Kidney (tissue), 14 donors: ENCODE results near the gene GPER1. TPM values are rescaled to one million over a fixed set of nuclear protein-coding genes. Genes with fewer than 3 reads are reported as not detected.
A peak's percentile ranks its signal among the peaks of the same experiment; 100 is the strongest.

Experiments
- DNase-seq, 5 donors: peaks; one replicate each; pipeline ENCODE4 v3.0.0-alpha.2; 2013 to 2020
- FAIRE-seq: peaks from 2 replicates; lab custom pipeline; 2012; peaks lifted over from hg19 to GRCh38; lab: Jason Lieb, UNC
- H3K27ac ChIP-seq, 2 donors: one replicate each; pipeline ENCODE4 v1.7.0; 2013; ENCODE audit warnings: low read depth in 2 of 2, low read length in 2 of 2, inconsistent platforms in 1 of 2
- H3K27me3 ChIP-seq: one replicate; pipeline ENCODE4 v1.7.1; 2013; ENCODE audit warnings: low read length, inconsistent platforms; ENCODE audit not compliant: control insufficient read depth, insufficient read depth
- H3K36me3 ChIP-seq, 3 donors: one replicate each; pipeline versions ENCODE4 v1.7.0 to v1.7.1; 2013; ENCODE audit warnings: low read length in 3 of 3, control low read depth in 1 of 3, inconsistent platforms in 1 of 3; ENCODE audit not compliant: insufficient read depth in 3 of 3, control insufficient read depth in 2 of 3
- H3K4me1 ChIP-seq, 3 donors: one replicate each; pipeline versions ENCODE4 v1.7.0 to v1.7.1; 2013; ENCODE audit warnings: low read length in 3 of 3, inconsistent platforms in 1 of 3, low read depth in 1 of 3; ENCODE audit not compliant: control insufficient read depth in 2 of 3, insufficient read depth in 2 of 3
- H3K4me3 ChIP-seq, 3 donors: one replicate each; pipeline versions ENCODE4 v1.7.0 to v1.8.1; 2013; ENCODE audit warnings: low read length in 3 of 3, control low read depth in 1 of 3, inconsistent platforms in 1 of 3
- H3K9ac ChIP-seq, 3 donors: one replicate each; pipeline versions ENCODE4 v1.7.0 to v1.7.1; 2013; ENCODE audit warnings: low read length in 3 of 3, control low read depth in 1 of 3, inconsistent platforms in 1 of 3
- H3K9me3 ChIP-seq, 3 donors: one replicate each; pipeline versions ENCODE4 v1.7.0 to v1.7.1; 2013; ENCODE audit warnings: low read length in 3 of 3, control low read depth in 1 of 3, inconsistent platforms in 1 of 3; ENCODE audit not compliant: control insufficient read depth in 2 of 3, insufficient read depth in 1 of 3
- intact Hi-C: fragments of 100-400 bp; cut with DNase I; formaldehyde crosslinking; loops from one replicate; pipeline ENCODE4 v1.11.1; 2022
- polyA plus RNA-seq: library from polyadenylated mRNA; stranded (reverse); fragments of 350-450 nt; fragmentation: Illumina TruSeq; extraction: RNeasy Lipid Tissue Mini Kit (QIAGEN cat#74804); gene quantifications from one replicate; pipeline ENCODE4 v1.2.3, GENCODE V29; 2014; ENCODE audit warnings: low read depth, low replicate concordance; ENCODE audit not compliant: insufficient read depth
- total RNA-seq: library from RNA; stranded (reverse); fragmentation: NEBNext Ultra II Directional; extraction: Animal tissue kit (Norgen Biotek cat#: 25700); gene quantifications from one replicate; pipeline ENCODE4 v1.2.1, GENCODE V29; 2021
- TF ChIP-seq, protein P1 (sequence below): IDR thresholded peaks from 3 replicates; pipeline ENCODE4 v1.5.1; 2012; ENCODE audit warnings: mild to moderate bottlenecking, moderate library complexity, borderline replicate concordance; ENCODE audit not compliant: insufficient read depth; ENCODE audit errors: extremely low read depth
- donor health status: control.
- donor health status: control.
- donor health status: control.
- donor health status: control.
- donor health status: control.
- donor health status: DM: yes; HTN: yes; CAD: no.
- donor health status: Normal renal cell carcinoma (clear cell type).

Gene GPER1
- total and polyA plus RNA-seq, 2 donors from 2014 or later: 4.8 to 5.2 TPM

DNA sequence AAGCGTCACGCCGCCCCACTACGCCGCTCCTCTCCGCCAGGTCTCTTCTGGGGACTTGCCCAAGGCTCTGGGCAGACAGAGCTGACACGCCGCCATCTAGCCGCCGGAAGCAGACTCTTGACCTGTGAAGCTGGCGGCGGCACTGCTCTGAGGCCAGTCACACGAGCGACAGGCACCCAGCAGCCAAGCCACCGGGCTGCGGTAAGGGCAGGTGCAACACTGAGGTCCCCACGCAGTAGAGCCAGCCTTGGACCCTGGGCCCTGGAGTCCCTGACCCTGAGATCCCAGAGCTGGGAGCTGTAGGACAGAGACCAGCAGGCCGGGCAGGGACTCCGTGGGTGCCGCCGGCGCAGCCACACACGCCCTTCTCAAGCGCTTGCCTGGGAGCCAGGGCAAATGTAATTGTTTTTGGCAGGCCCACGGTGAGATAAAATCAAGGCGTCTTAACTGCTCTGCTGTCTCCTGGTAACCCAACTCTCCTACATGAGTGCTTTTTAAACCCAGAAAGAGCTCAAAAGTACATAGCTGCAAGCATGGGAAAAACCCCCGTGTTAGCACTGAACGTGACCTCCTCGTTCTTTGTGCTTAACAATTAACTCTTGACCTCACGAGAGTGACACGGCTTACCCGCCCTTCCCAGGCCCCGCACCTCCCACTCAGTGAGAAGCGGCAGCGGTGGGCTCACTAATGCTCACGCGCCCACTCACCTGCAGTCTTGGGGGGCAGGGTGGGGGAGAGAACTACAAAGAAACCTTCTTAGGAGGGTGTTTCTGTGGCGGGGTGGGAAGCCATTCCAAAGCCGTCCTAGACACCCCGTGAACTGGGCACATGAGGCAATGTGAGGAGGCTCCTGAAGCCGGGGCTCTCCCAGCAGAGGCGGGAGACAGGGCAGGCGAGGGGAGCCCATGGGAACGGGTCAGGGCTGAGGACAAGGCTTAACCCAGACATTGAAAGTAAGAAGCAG lies 8.5 kb downstream of the GPER1 start:
- Histone ChIP-seq H3K9ac (no peak overlapping the region), H3K27ac (peak overlapping the region in 1 of 2 donors; percentile 69), H3K4me3 (peak overlapping the region in 1 of 3 donors; percentile 22), H3K27me3 (no peaks in the 10 kb centered on the region), H3K4me1 (peaks cover 2 to 35% (median 32%) of the 10 kb centered on the region in 3 donors), H3K36me3 (peaks cover 0 to 4% (median 0%) of the 10 kb centered on the region in 3 donors), H3K9me3 (no peaks in the 10 kb centered on the region)
- DNase-seq (peak in 3 of 5 donors; percentile 49 to 80 (median 63)), FAIRE-seq (no peak)
- TF ChIP-seq, protein P1, sequence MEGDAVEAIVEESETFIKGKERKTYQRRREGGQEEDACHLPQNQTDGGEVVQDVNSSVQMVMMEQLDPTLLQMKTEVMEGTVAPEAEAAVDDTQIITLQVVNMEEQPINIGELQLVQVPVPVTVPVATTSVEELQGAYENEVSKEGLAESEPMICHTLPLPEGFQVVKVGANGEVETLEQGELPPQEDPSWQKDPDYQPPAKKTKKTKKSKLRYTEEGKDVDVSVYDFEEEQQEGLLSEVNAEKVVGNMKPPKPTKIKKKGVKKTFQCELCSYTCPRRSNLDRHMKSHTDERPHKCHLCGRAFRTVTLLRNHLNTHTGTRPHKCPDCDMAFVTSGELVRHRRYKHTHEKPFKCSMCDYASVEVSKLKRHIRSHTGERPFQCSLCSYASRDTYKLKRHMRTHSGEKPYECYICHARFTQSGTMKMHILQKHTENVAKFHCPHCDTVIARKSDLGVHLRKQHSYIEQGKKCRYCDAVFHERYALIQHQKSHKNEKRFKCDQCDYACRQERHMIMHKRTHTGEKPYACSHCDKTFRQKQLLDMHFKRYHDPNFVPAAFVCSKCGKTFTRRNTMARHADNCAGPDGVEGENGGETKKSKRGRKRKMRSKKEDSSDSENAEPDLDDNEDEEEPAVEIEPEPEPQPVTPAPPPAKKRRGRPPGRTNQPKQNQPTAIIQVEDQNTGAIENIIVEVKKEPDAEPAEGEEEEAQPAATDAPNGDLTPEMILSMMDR: no peak
- intact Hi-C loops: no loop called here

DNA sequence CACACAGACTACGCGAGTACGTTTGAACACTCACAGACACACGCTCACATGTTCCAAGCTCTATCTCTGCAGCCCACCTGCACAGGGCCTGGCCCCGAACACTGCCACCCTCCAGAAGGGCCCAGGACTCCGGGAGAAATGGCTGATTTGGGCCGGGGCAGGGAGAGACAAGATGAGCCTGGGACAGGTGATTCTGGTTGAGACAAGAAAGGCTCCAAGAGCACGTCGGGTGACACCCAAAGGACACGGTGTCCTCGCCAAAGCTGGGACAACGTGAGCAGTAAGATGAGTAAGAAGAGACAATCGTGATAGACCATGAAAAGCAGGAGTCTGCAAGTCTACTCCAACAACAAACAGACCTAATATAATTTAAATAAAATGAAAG lies 9.2 kb downstream of the GPER1 start:
- no peaks in the 10 kb centered on the region for H3K27me3 ChIP-seq
- H3K36me3 ChIP-seq: peaks cover 0 to 4% (median 0%) of the 10 kb centered on the region in 3 donors
- intact Hi-C loops: no loop called here
- H3K27ac ChIP-seq: no peak overlapping the region
- H3K4me3 ChIP-seq: no peak overlapping the region
- no peak overlapping the region for H3K9ac ChIP-seq
- TF ChIP-seq, protein P1: no peak
- H3K9me3 ChIP-seq: no peaks in the 10 kb centered on the region
- DNase-seq (no peak), FAIRE-seq (no peak)
- H3K4me1 ChIP-seq: peaks cover 2 to 34% (median 32%) of the 10 kb centered on the region in 3 donors

DNA sequence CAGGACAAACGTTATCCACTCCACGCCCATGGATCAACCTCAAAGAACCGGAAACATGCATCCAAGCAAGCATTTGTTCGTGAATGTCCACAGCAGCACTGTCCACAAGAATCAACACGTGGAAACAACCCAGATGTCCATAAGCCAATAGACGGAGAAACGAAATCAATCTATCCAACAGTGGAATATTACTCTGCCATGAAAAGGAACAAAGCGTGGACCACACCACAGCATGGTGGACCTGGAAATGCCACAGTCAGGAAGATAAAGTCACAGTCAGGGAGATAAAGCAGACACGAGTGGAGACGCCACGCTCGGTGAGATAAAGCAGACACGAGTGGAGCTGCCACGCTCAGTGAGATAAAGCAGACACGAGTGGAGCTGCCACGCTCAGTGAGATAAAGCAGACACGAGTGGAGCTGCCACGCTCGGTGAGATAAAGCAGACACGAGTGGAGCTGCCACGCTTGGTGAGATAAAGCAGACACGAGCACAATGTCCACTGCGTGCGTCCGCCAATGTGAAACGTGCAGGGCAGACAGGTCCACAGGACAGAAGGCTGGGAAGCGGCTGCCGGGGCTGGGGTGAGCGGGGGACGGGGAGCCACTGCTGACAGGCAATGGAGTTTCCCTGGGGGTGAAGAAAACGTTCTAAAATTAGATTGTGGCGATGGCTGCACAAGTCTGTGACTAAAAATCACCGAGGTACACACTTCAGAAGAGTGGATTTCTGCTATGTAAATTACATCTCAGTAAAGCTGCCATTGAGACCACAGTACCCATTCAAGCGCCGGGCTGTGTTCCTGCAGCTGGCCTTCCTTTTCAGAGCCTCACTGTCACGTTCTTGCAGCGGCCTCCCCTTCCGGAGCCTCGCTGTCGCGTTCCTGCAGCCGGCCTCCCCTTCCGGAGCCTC lies 10.6 kb downstream of the GPER1 start:
- Histone ChIP-seq H3K4me3 (no peak overlapping the region), H3K27me3 (no peaks in the 10 kb centered on the region), H3K4me1 (peaks cover 2 to 37% (median 36%) of the 10 kb centered on the region in 3 donors), H3K9me3 (no peaks in the 10 kb centered on the region), H3K36me3 (peaks cover 0 to 4% (median 0%) of the 10 kb centered on the region in 3 donors), H3K27ac (no peak overlapping the region), H3K9ac (no peak overlapping the region)
- TF ChIP-seq, protein P1: no peak
- DNase-seq: no peak
- intact Hi-C loops: no loop called here
- no peak for FAIRE-seq
